Astrocyte (in vitro differentiated cells and primary cell): ENCODE results near the gene UVRAG. TPM values are rescaled to one million over a fixed set of nuclear protein-coding genes. Genes with fewer than 3 reads are reported as not detected.

ENCODE experiments used
- DNase-seq: peaks from one replicate; pipeline ENCODE4 v3.0.0-alpha.2; 2010; ENCODE audit warnings: low read depth
- FAIRE-seq: peaks from 2 replicates; lab custom pipeline; 2011; peaks lifted over from hg19 to GRCh38; lab: Jason Lieb, UNC
- H2AFZ ChIP-seq: 2 replicates; pipeline ENCODE4 v1.6.0; 2012; ENCODE audit warnings: low read depth, low read length, inconsistent platforms
- H3K27ac ChIP-seq: 2 replicates; pipeline ENCODE4 v1.5.1; 2011; ENCODE audit warnings: low read depth, low read length, inconsistent platforms
- H3K27me3 ChIP-seq: 2 replicates; pipeline ENCODE4 v1.6.0; 2011; ENCODE audit warnings: low read length, inconsistent platforms; ENCODE audit not compliant: insufficient read depth
- H3K36me3 ChIP-seq: 2 replicates; pipeline ENCODE4 v1.5.1; 2011; ENCODE audit warnings: low read length, inconsistent platforms; ENCODE audit not compliant: insufficient read depth
- H3K4me1 ChIP-seq: 2 replicates; pipeline ENCODE4 v1.5.1; 2011; ENCODE audit warnings: low read length, inconsistent platforms; ENCODE audit not compliant: insufficient read depth
- H3K4me2 ChIP-seq: 2 replicates; pipeline ENCODE4 v1.6.0; 2012; ENCODE audit warnings: low read length, inconsistent platforms
- H3K4me3 ChIP-seq: 2 replicates; pipeline ENCODE4 v1.5.1; 2011; ENCODE audit warnings: low read depth, mild to moderate bottlenecking, low read length, inconsistent platforms; ENCODE audit not compliant: insufficient read depth
- H3K79me2 ChIP-seq: 2 replicates; pipeline ENCODE4 v1.6.0; 2012; ENCODE audit warnings: mild to moderate bottlenecking, low read length, inconsistent platforms; ENCODE audit not compliant: insufficient read depth
- H3K9ac ChIP-seq: 2 replicates; pipeline ENCODE4 v1.6.0; 2012; ENCODE audit warnings: mild to moderate bottlenecking, low read length, inconsistent platforms
- H3K9me3 ChIP-seq: 2 replicates; pipeline ENCODE4 v1.5.1; 2012; ENCODE audit warnings: low read depth, mild to moderate bottlenecking, low read length, inconsistent platforms; ENCODE audit not compliant: insufficient read depth
- H4K20me1 ChIP-seq: 2 replicates; pipeline ENCODE4 v1.6.0; 2012; ENCODE audit warnings: low read length, inconsistent platforms; ENCODE audit not compliant: insufficient read depth
- H3K27ac Mint-ChIP-seq: one replicate; pipeline ENCODE4 v1.8.0; 2021; ENCODE audit warnings: mild to moderate bottlenecking, mixed read lengths; ENCODE audit not compliant: unreplicated experiment
- H3K27me3 Mint-ChIP-seq: one replicate; pipeline ENCODE4 v1.8.0; 2021; ENCODE audit warnings: low read depth, mixed read lengths; ENCODE audit not compliant: unreplicated experiment
- H3K36me3 Mint-ChIP-seq: one replicate; pipeline ENCODE4 v1.8.0; 2021; ENCODE audit warnings: low read depth, mixed read lengths; ENCODE audit not compliant: unreplicated experiment
- H3K4me1 Mint-ChIP-seq: one replicate; pipeline ENCODE4 v1.8.0; 2021; ENCODE audit warnings: low read depth, mixed read lengths; ENCODE audit not compliant: unreplicated experiment
- H3K4me3 Mint-ChIP-seq: one replicate; pipeline ENCODE4 v1.8.0; 2021; ENCODE audit warnings: mild to moderate bottlenecking, moderate library complexity, mixed read lengths; ENCODE audit not compliant: unreplicated experiment
- H3K9me3 Mint-ChIP-seq: one replicate; pipeline ENCODE4 v1.8.0; 2021; ENCODE audit warnings: mild to moderate bottlenecking, mixed read lengths; ENCODE audit not compliant: unreplicated experiment
- EZH2 ChIP-seq: IDR thresholded peaks from 2 replicates; pipeline ENCODE4 v1.6.1; 2012; ENCODE audit warnings: mild to moderate bottlenecking, low read length, inconsistent platforms; ENCODE audit not compliant: insufficient read depth
- total RNA-seq: library from RNA; stranded (reverse); gene quantifications from 2 replicates; pipeline ENCODE4 v1.2.1, GENCODE V29; 2021
- TF ChIP-seq, protein P1 (sequence below): IDR thresholded peaks from 2 replicates; pipeline ENCODE4 v1.5.1; 2011; ENCODE audit warnings: low read depth, mild to moderate bottlenecking, inconsistent platforms, low read length, moderate library complexity; ENCODE audit not compliant: insufficient read depth

The UVRAG gene
- total RNA-seq, 1 donor from 2014 or later = 15.3 TPM

DNA sequence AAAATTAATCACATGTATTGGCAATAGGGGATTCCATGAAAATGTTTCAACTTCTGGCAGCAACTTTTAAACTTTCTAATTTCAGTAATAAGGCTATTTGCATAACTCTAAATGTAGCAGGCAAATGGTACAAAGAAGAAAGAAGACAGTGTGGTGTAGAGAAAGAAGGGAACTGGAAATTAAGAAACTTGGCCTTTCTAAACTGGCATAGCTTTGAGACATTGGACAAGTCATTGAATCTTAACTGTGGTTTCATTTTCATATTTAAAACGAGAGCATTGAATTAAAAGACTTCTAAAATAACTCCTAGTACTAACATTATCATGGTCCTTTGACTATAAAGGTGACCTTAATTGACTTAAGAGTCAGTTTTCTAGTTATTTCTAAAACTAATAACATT, 125.0 kb downstream of the UVRAG start:
- Histone ChIP-seq H3K9me3 (no peaks in the 10 kb centered on the region), H3K4me3 (no peak overlapping the region), H3K9ac (no peak overlapping the region), H3K27ac (no peak overlapping the region), H3K4me2 (no peak overlapping the region), H3K27me3 (no peaks in the 10 kb centered on the region), H3K79me2 (no peaks in the 10 kb centered on the region), H2AFZ (no peak overlapping the region), H3K36me3 (no peaks in the 10 kb centered on the region), H4K20me1 (peaks cover 3% of the 10 kb centered on the region), H3K4me1 (peaks cover 6% of the 10 kb centered on the region)
- H3K27ac Mint-ChIP-seq = no peak overlapping the region
- no peak overlapping the region for H3K4me3 Mint-ChIP-seq
- no peaks in the 10 kb centered on the region for H3K27me3 Mint-ChIP-seq
- FAIRE-seq (no peak), DNase-seq (no peak)
- H3K36me3 Mint-ChIP-seq = no peaks in the 10 kb centered on the region
- peaks cover 1% of the 10 kb centered on the region for H3K9me3 Mint-ChIP-seq
- H3K4me1 Mint-ChIP-seq = no peaks in the 10 kb centered on the region
- TF ChIP-seq, protein P1, sequence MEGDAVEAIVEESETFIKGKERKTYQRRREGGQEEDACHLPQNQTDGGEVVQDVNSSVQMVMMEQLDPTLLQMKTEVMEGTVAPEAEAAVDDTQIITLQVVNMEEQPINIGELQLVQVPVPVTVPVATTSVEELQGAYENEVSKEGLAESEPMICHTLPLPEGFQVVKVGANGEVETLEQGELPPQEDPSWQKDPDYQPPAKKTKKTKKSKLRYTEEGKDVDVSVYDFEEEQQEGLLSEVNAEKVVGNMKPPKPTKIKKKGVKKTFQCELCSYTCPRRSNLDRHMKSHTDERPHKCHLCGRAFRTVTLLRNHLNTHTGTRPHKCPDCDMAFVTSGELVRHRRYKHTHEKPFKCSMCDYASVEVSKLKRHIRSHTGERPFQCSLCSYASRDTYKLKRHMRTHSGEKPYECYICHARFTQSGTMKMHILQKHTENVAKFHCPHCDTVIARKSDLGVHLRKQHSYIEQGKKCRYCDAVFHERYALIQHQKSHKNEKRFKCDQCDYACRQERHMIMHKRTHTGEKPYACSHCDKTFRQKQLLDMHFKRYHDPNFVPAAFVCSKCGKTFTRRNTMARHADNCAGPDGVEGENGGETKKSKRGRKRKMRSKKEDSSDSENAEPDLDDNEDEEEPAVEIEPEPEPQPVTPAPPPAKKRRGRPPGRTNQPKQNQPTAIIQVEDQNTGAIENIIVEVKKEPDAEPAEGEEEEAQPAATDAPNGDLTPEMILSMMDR = no peak
- no peak for TF ChIP-seq EZH2

DNA sequence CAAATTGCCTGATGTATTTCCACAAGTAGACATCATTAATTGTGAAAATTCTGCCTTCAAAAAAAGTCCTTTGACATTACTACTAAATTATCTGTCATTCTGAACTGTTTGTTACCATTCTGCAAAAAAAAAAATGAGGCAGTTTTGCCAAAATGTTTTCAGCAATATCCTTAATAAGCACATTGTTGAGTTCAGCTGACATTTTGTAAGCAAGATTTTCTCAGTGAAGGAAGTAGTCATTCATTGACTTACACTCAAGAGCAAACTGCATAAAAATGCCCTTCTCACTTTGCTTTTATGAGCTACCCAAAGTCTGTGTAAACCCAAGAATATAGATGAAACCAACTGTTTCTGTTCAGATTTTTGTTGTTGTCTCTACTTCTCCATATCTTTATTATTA, 125.9 kb downstream of the UVRAG start:
- Mint-ChIP-seq H3K9me3 (peaks cover 1% of the 10 kb centered on the region), H3K4me3 (no peak overlapping the region), H3K4me1 (peaks cover 2% of the 10 kb centered on the region), H3K27ac (no peak overlapping the region), H3K27me3 (no peaks in the 10 kb centered on the region), H3K36me3 (no peaks in the 10 kb centered on the region)
- peaks cover 6% of the 10 kb centered on the region for H3K4me1 ChIP-seq
- DNase-seq = no peak
- H3K79me2 ChIP-seq = no peaks in the 10 kb centered on the region
- H3K27me3 ChIP-seq = no peaks in the 10 kb centered on the region
- no peak for TF ChIP-seq EZH2
- TF ChIP-seq, protein P1 = no peak
- H3K4me3 ChIP-seq = no peak overlapping the region
- no peaks in the 10 kb centered on the region for H3K9me3 ChIP-seq
- no peaks in the 10 kb centered on the region for H3K36me3 ChIP-seq
- H2AFZ ChIP-seq = no peak overlapping the region
- H4K20me1 ChIP-seq = peaks cover 3% of the 10 kb centered on the region
- H3K27ac ChIP-seq = no peak overlapping the region
- FAIRE-seq = no peak
- H3K4me2 ChIP-seq = no peak overlapping the region
- H3K9ac ChIP-seq = no peak overlapping the region

DNA sequence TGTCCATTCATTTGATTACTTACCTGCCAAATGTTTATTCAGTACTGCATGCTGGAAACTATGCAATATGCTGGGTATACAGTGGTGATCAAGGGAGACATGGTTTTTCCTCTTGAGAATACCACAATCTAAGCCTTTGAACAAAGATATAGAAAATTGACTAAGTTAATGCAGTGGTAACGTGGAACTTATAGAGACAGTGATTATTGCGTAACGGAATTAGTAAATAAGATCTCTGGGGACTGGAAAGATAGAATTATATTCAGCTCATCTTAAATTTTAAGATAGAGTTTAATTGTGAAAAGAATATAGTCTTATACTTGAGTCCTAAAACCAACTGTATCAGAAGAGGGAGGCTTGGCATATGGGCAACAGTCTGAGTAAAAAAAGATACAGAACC, 129.5 kb downstream of the UVRAG start:
- peaks cover 10% of the 10 kb centered on the region for H3K4me1 ChIP-seq
- TF ChIP-seq, protein P1 = no peak
- no peak for TF ChIP-seq EZH2
- H3K36me3 Mint-ChIP-seq = no peaks in the 10 kb centered on the region
- H3K9ac ChIP-seq = no peak overlapping the region
- H3K27ac ChIP-seq = no peak overlapping the region
- no peak overlapping the region for H3K27ac Mint-ChIP-seq
- no peaks in the 10 kb centered on the region for H3K27me3 Mint-ChIP-seq
- H3K79me2 ChIP-seq = no peaks in the 10 kb centered on the region
- H3K9me3 Mint-ChIP-seq = peaks cover 1% of the 10 kb centered on the region
- no peaks in the 10 kb centered on the region for H3K27me3 ChIP-seq
- no peaks in the 10 kb centered on the region for H3K9me3 ChIP-seq
- no peak overlapping the region for H3K4me2 ChIP-seq
- no peak for FAIRE-seq
- peaks cover 15% of the 10 kb centered on the region for H3K4me1 Mint-ChIP-seq
- no peak overlapping the region for H3K4me3 ChIP-seq
- no peak for DNase-seq
- H4K20me1 ChIP-seq = peaks cover 10% of the 10 kb centered on the region
- no peak overlapping the region for H2AFZ ChIP-seq
- H3K36me3 ChIP-seq = no peaks in the 10 kb centered on the region
- no peak overlapping the region for H3K4me3 Mint-ChIP-seq
